IPS-NIHi7 (cell line): ENCODE data around the gene DDX59.

Source experiments
- DNase-seq: peaks from one replicate; pipeline ENCODE4 v3.0.0; 2012; ENCODE audit warnings: mixed read lengths; ENCODE audit errors: extremely low spot score

Gene DDX59

DNA sequence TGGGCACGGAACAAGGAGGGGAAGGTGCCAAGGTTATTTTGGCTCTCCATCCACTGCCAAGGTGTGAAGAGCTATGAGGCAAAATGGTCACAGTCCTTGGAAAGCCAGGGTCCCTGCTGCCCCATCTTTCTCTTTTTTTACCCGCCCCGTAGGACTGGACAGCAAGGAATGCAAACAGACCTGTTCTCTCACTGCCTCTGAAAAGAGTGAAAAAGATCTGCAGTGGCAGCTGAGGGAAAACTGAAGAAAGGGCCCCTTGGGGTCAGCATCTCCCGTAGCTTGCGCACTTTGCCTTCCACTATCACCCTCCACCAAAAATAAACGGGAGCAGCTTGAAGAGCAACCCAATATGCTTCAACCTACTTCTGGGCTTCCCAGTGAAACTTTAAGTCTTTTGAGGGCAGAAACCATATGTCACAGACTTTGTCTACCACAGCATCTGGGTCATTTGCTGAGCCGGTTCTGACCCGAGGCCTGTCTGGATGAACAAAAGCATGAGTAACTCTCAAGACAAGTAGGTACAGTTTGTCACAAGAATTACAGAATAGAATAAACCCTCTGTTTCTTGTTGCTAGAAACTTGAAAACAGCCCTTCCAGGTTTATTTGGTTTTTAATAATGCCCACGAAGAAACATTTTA is 39.7 kb downstream of the DDX59 start:
- no peak for DNase-seq

DNA sequence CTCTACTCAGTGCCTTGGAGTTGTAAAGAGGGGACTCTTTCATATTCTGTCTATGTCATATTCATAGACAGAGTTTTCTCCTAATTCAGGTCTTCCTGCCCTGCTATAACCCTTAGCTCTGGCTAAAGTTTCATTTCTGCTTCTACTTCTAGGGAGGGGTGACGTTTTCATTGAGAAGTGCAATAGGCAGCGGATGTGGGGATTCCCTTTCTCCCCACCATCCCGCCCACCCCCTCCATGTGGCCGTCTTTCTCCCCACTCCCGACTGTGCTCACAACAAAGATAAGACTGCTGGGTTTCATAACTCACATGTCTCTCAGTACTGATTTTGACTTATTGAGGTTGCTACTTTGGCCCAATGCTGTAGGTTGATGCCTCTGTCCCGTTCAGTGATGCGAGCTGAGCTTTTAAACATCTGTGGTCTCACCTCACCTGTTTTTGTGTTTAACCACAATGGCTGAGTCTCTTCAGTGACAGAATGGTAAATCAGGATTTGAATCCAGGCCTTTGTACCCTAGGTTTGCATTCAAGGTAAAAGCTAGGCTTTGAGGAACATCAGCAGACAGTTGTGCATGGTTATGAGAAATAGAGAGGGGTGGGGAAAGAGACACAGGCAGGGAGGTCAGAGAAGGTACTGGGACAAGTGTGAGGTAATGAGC is 41.4 kb downstream of the DDX59 start:
- DNase-seq, result no peak

GRCh38 chr1:200627575-200628222 is 42.0 kb downstream of the DDX59 start:
- no peak for DNase-seq

GRCh38 chr1:200626853-200627534 is 42.7 kb downstream of the DDX59 start:
- no peak for DNase-seq

- no peak for DNase-seq
These were observed 44.3 kb downstream of the DDX59 start for GRCh38 chr1:200625381-200625824.

DNA sequence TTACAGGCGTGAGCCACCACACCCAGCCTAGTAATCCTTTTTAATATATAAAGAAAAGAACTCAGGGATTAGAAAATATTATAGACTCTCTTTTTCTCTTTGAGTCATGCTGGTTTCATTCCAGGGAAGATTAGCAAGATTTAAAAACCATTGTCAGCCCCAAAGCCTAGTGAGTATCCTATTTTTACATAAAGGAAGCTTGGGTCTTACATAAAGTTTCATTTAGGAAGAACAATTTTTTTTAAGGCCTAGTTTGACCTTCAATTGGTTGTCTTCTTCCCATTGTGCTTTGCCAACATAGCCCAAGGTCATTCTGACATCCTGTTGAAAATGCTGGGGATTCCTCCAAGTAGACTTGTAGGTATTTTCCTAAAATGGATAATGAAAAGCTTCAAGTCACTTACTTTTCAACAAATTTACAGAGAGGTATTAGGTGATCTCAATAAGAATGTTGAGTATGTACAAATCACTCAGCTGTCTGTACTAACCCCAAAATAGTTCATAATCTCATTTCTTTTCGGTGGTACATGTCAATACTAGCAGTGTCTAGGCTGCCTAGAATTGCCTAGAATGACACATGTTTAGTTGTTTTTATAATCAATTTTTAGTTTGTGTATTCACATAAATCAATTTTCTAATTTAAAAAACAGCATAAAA is 44.9 kb downstream of the DDX59 start:
- DNase-seq, result no peak

DNA sequence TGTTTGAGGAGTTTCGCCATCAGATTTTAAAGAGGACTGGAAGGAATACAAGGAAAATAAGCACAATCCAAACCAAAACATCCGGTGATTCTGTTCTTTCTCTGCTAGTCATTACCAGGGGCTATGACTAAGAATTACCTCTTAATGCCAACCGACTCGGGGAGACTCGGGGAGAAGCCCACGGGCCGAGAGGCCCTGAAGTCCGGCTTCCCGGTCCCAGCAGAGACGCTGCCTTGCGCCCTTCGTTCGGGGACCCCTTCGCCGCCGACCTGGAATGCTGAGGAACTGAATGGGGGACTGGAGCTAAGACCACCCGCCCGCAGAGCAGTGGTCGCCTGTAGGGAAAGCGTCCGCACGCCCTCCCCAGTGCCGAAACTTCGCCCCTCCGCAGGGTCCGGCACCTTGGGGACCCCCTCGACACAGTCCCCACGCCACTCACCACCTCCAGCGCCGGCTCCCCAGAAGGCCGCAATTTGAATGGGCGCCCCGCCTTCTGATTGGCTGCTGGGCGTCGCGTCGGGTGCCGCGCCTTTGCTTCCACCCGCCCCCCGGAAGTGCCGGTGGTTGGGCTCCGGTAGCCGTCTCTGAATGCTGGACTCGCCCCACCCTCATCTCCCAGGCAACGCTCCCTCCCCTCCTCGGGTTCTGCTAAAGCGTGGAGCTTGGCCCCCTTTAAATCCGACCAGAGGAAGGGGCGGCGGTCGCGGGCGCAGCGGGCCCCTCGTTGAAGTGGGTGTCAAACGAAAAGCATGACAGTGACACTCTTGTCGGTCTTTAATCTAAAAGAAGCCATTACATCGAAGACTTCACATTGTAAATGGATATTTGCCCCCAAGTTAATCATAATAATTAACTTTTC is 49.2 kb downstream of the DDX59 start, which contains the start of gene KIF14:
Gene KIF14 (minus strand): TSS at position 479 of the 859 bp plus-strand sequence. CDS start 2,028 bp downstream, outside the sequence.
- peak; percentile 98 for DNase-seq

- DNase-seq, result no peak
These were observed 49.8 kb downstream of the DDX59 start for GRCh38 chr1:200619894-200620272.

GRCh38 chr1:200610846-200611245 is 58.9 kb downstream of the DDX59 start:
- DNase-seq, result no peak

DNA sequence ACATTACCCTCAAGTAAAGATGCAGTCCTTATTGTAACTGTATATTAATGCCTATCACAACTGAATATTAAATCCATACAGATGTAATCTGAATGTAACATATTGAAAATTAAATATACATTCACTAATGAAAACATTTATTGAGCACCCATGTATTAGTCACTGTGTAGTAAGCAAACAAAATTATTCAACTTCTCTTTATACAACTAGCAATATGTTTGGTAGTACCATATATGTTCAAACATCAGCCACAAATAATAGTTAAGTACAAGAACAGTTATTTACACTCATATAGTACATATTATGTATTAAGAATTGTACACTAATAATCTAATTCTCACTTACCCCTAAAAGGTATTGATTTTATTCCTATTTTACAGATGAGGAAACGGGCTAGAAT is 67.1 kb downstream of the DDX59 start:
- DNase-seq, result no peak
